KMS-11 (cell line): ENCODE results near the gene ZNF19.
A peak's percentile ranks its signal among the peaks of the same experiment; 100 is the strongest.

Experiments used
- H2AFZ ChIP-seq: fragments of 200-600 bp; sonication (generic); 2 replicates; pipeline ENCODE4 v1.6.1; 2016; ENCODE audit warnings: antibody characterized with exemption, mixed run types, low read depth
- H3K27ac ChIP-seq: fragments of 200-600 bp; sonication (generic); 2 replicates; pipeline ENCODE4 v1.6.1; 2016; ENCODE audit warnings: mild to moderate bottlenecking, mixed run types
- H3K27me3 ChIP-seq: fragments of 200-600 bp; sonication (generic); 2 replicates; pipeline ENCODE4 v1.6.1; 2017; ENCODE audit warnings: mild to moderate bottlenecking, low read depth, mixed run types, moderate library complexity; ENCODE audit not compliant: insufficient read depth
- H3K36me3 ChIP-seq: fragments of 200-600 bp; sonication (generic); 2 replicates; pipeline ENCODE4 v1.6.1; 2017; ENCODE audit warnings: mild to moderate bottlenecking, mixed run types; ENCODE audit not compliant: insufficient read depth
- H3K4me1 ChIP-seq: fragments of 200-600 bp; sonication (generic); 2 replicates; pipeline ENCODE4 v1.6.1; 2016; ENCODE audit warnings: mild to moderate bottlenecking, low read depth, mixed run types; ENCODE audit not compliant: poor library complexity, severe bottlenecking
- H3K4me2 ChIP-seq: fragments of 200-600 bp; sonication (generic); 2 replicates; pipeline ENCODE4 v1.7.0; 2016; ENCODE audit warnings: mild to moderate bottlenecking, mixed run types
- H3K4me3 ChIP-seq: fragments of 200-600 bp; sonication (generic); IDR thresholded peaks from 2 replicates; pipeline ENCODE4 v1.6.1; 2017; ENCODE audit warnings: low read depth, low read length, mixed read lengths; ENCODE audit not compliant: insufficient read depth
- H3K79me2 ChIP-seq: fragments of 200-600 bp; sonication (generic); 2 replicates; pipeline ENCODE4 v1.6.1; 2016; ENCODE audit warnings: low read depth, mixed run types; ENCODE audit not compliant: insufficient read depth
- H3K9ac ChIP-seq: fragments of 200-600 bp; sonication (generic); 2 replicates; pipeline ENCODE4 v1.6.1; 2016; ENCODE audit warnings: mild to moderate bottlenecking, mixed run types
- H4K20me1 ChIP-seq: fragments of 200-600 bp; sonication (generic); 2 replicates; pipeline ENCODE4 v1.6.1; 2016; ENCODE audit warnings: mild to moderate bottlenecking, mixed run types; ENCODE audit not compliant: insufficient read depth
- TF ChIP-seq, protein P1 (sequence below): fragments of 200-600 bp; sonication (generic); conservative IDR thresholded peaks from 2 replicates; pipeline ENCODE4 v1.6.1; 2017; ENCODE audit warnings: low read depth, mild to moderate bottlenecking, antibody characterized with exemption, low read length, moderate library complexity, mixed read lengths

The ZNF19 gene

DNA sequence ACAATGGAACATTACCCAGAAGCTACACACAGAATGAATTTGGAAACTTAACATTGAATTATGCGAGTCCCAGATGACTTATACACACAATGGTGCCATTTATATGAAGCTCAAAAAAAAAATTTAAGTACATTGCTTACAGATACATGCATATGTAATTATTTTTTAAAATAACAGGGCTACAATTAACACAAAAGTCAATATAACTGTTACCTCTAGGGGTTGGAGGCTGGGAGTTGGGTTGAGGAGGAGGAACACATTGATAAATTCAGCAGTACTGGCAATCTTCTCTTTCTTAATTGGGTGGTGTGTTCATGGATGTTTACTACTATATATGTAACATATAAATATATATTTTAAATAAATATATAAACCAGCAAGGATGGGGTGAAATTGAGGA, 28.2 kb downstream of the ZNF19 start:
- peak overlapping the region; percentile 80 for H3K4me2 ChIP-seq
- H3K9ac ChIP-seq: no peak overlapping the region
- no peak overlapping the region for H3K27ac ChIP-seq
- H3K27me3 ChIP-seq: no peaks in the 10 kb centered on the region
- no peak overlapping the region; the same call in 1 of the 2 replicates for H2AFZ ChIP-seq
- TF ChIP-seq, protein P1, sequence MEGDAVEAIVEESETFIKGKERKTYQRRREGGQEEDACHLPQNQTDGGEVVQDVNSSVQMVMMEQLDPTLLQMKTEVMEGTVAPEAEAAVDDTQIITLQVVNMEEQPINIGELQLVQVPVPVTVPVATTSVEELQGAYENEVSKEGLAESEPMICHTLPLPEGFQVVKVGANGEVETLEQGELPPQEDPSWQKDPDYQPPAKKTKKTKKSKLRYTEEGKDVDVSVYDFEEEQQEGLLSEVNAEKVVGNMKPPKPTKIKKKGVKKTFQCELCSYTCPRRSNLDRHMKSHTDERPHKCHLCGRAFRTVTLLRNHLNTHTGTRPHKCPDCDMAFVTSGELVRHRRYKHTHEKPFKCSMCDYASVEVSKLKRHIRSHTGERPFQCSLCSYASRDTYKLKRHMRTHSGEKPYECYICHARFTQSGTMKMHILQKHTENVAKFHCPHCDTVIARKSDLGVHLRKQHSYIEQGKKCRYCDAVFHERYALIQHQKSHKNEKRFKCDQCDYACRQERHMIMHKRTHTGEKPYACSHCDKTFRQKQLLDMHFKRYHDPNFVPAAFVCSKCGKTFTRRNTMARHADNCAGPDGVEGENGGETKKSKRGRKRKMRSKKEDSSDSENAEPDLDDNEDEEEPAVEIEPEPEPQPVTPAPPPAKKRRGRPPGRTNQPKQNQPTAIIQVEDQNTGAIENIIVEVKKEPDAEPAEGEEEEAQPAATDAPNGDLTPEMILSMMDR: no peak
- H3K4me1 ChIP-seq: peaks cover 13% of the 10 kb centered on the region
- no peak overlapping the region for H3K4me3 ChIP-seq
- no peaks in the 10 kb centered on the region for H4K20me1 ChIP-seq
- H3K36me3 ChIP-seq: no peaks in the 10 kb centered on the region
- peaks cover 5% of the 10 kb centered on the region; the same call in 1 of the 2 replicates for H3K79me2 ChIP-seq

DNA sequence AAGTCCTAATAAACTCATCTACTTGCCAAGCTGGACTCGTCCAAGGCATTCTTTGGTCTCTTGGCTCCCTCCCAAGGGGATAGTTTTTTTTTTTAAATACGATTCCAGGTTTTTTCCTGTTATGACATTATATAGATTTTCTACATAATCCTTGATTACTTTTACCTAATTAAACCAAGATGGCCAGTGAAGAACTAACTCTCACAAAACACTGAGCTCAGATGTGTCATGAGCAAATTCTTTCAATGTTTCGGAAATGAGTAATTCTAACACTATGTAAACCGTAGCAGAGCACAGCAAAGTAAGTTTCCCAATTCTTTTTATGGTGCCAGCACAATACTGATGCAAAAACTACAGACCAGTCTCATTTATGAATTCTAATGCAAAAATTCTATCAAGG, 28.9 kb downstream of the ZNF19 start:
- Histone ChIP-seq H3K27me3 (no peaks in the 10 kb centered on the region), H3K4me1 (peaks cover 13% of the 10 kb centered on the region), H3K79me2 (peaks cover 5% of the 10 kb centered on the region; the same call in 1 of the 2 replicates), H3K9ac (no peak overlapping the region), H3K4me3 (no peak overlapping the region), H3K4me2 (no peak overlapping the region), H3K36me3 (no peaks in the 10 kb centered on the region), H2AFZ (no peak overlapping the region), H4K20me1 (no peaks in the 10 kb centered on the region), H3K27ac (no peak overlapping the region)
- TF ChIP-seq, protein P1: no peak

DNA sequence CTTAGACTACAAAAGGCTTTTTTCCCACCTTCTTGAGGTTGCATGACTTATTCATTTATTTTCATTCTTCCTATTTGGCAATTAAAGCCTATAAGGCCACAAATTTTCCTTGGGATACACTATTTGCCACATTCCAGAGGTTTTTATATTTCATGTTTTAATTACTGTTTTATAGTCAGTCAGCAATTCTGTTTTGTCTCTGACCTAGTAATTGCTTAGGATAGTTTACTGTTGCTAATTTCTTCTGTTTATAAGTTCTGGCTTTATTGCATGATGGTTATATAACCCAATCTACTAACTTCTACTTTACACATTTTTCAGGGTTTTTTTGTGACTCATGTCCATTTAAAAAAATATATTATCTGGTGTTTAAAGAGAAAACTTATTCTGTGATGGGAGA, 29.6 kb downstream of the ZNF19 start:
- no peak overlapping the region for H2AFZ ChIP-seq
- H3K4me2 ChIP-seq: no peak overlapping the region
- peaks cover 5% of the 10 kb centered on the region; the same call in 1 of the 2 replicates for H3K79me2 ChIP-seq
- H3K27ac ChIP-seq: no peak overlapping the region
- H3K27me3 ChIP-seq: no peaks in the 10 kb centered on the region
- H3K4me1 ChIP-seq: peaks cover 13% of the 10 kb centered on the region
- H3K9ac ChIP-seq: no peak overlapping the region
- TF ChIP-seq, protein P1: no peak
- no peak overlapping the region for H3K4me3 ChIP-seq
- H3K36me3 ChIP-seq: no peaks in the 10 kb centered on the region
- no peaks in the 10 kb centered on the region for H4K20me1 ChIP-seq

DNA sequence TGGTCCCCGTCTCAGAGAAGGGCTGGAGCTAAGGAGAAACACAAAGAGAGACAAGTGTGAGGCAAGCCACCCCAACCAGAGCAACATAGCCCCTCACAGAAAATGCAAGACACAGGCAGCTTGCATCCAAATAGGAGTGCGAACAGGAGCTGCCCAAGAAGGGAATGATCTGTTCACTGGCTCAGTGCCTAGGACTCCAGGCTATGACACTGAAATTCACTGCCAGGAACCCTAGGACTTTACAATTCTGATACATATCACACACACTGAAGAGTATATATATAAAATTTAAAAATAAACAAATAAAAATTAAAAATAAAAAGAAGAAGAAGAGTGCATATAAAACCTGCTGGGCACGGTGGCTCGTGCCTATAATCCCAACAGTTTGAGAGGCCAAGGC, 32.3 kb downstream of the ZNF19 start:
- H3K36me3 ChIP-seq: no peaks in the 10 kb centered on the region
- no peak overlapping the region for H2AFZ ChIP-seq
- H3K9ac ChIP-seq: no peak overlapping the region
- no peak overlapping the region for H3K27ac ChIP-seq
- no peaks in the 10 kb centered on the region for H3K27me3 ChIP-seq
- H3K4me1 ChIP-seq: peaks cover 9% of the 10 kb centered on the region
- no peak overlapping the region for H3K4me3 ChIP-seq
- H4K20me1 ChIP-seq: no peaks in the 10 kb centered on the region
- TF ChIP-seq, protein P1: no peak
- H3K4me2 ChIP-seq: no peak overlapping the region
- peaks cover 5% of the 10 kb centered on the region; the same call in 1 of the 2 replicates for H3K79me2 ChIP-seq
